Esophagus squamous epithelium (tissue), 4 donors: ENCODE measurements around the gene AGMO.

ENCODE experiments used
- CTCF ChIP-seq, 6 experiments: fragments of 450-650 bp in 4 of 6; fragments of 200-600 bp in 2 of 6; sonication (generic) in 2 of 6; IDR thresholded peaks; one replicate each; pipeline ENCODE4 v1.5.1; 2016 to 2019; ENCODE audit warnings: antibody characterized with exemption in 6 of 6, mild to moderate bottlenecking in 4 of 6, moderate library complexity in 4 of 6
- POLR2A ChIP-seq, 4 donors: fragments of 450-650 bp; IDR thresholded peaks; one replicate each; pipeline ENCODE4 v1.6.1; 2017; ENCODE audit warnings: antibody characterized with exemption in 4 of 4, mild to moderate bottlenecking in 4 of 4, moderate library complexity in 3 of 4

GRCh38 chr7:15358112-15358511, 203.7 kb downstream of the AGMO start:
- no peak for TF ChIP-seq CTCF (IDR thresholded peaks at IDR 0.05)
- no peak for TF ChIP-seq POLR2A (IDR thresholded peaks at IDR 0.05)
